ENCODE measurements around the gene LRRC71.

The LRRC71 gene

GRCh38 chr1:156927215-156928042 is 7.0 kb downstream of the LRRC71 start:
- DNase-seq (ENCODE audit: low spot score) = peak; percentile 93

- DNase-seq (ENCODE audit: low spot score) = no peak
These were observed 7.7 kb downstream of the LRRC71 start for GRCh38 chr1:156928043-156928602.

GRCh38 chr1:156929596-156930238 is 9.3 kb downstream of the LRRC71 start:
- DNase-seq (ENCODE audit: low spot score) = no peak

DNA sequence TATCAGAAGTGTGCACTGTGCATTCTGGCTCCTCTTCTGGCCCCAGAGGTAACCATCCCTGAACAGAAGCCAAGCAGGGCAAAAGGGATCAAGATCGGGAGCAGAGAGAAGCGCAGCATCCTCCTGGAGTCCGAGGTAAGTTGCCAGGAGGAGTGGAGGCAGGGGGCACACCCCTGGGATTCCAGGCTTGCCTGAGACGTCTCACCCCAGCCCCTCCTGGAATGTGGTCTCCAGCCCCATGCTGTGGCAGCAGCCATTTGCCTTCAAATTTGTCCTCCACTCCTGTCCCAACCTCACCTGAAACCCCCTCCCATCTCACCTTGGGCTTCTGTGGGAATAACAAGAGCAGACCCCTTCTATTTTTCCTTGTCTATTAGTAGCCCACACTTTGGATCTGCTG is 10.1 kb downstream of the LRRC71 start:
- DNase-seq (ENCODE audit: low spot score) = no peak

GRCh38 chr1:156931211-156931952 is 10.9 kb downstream of the LRRC71 start:
- DNase-seq (ENCODE audit: low spot score) = no peak

DNA sequence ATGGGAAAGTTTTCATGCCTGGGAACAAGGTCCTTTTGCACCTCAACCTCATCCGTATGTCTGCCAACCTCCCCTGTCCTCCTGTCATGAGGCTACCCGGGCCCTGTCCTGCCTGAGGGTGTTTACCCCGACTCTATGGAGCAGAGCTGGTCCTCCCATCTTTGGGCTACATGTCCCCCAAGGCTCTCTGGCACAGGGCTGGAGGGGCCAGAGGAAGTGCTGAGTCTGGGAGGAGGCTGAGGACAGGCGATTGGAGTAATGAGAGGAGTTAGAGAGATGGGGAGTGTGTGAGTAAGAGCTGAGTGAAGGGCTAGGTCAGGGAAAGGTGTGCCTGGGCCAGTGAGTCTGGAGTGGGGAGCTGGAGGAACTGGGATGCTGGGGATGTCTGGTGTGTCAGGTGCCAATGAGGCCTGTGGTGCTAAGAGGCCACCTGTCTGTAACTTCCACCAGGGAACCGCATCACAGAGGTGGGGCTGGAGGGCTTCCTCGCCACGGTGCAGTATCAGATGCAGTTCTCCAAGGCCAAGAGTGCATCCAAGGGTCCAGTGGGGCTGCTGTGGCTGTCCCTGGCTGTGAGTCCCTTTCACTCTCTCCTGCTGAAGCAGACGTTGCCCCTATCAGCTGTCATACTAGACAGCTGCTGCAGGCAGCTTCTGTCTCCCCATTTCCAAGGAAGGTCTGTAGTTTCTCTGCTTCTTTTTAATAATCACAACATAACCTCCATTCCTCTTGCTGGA is 11.7 kb downstream of the LRRC71 start:
- DNase-seq (ENCODE audit: low spot score) = no peak

DNA sequence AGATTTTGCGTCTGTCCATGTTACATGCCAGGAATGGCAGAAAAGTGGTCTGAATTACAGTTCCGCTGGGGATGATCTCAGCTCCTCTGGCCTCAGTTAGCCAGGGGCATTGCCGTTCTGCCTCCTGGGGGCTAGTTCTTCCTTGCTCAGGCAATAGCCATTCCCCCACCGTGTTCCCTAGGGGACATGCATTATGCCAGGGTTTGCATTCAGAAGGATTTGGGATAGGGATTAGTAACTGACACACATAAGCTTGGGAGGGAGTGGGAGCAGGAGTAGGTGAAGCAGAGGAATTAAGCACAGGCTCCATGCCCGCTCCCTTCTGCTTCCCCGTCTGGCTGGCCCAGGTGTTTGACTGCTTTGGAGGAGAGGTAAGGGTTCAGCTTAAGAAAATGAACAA is 12.7 kb downstream of the LRRC71 start:
- DNase-seq (ENCODE audit: low spot score) = no peak

DNA sequence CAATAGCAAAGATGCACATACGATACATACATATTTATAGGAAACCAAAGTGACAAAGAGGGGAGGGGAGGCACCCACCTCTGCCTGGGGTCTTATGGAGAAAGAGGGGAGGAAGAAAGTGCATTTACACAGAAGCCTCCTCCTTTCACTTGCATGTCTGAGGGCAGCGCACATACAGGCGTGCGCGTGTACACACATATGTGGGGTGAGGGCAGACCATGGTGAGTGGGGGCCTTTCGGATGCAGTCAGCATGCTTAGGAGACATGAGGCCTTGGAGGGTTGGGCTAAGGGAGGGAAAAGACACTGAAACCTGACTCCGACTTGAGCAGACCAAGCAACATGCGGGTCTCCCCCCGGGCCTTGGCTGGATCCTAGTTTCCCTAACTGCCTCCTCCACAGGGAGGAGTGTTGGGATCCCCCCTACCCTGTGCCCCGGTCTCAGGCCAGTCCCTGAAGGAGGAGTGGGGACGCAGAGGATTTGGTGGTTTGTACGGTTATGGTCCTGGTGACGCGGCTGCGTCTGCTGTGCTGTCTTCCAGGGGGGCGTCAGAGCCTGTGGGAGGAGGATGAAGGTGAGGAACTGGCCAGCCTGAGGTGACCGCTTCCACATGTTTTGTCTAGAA is 15.2 kb downstream of the LRRC71 start:
- DNase-seq (ENCODE audit: low spot score) = no peak

- DNase-seq (ENCODE audit: low spot score) = no peak
These were observed 15.8 kb downstream of the LRRC71 start for GRCh38 chr1:156936191-156936590.

GRCh38 chr1:156936721-156937220 is 16.3 kb downstream of the LRRC71 start:
- DNase-seq (ENCODE audit: low spot score) = no peak

- no peak for DNase-seq (ENCODE audit: low spot score)
These were observed 17.5 kb downstream of the LRRC71 start for GRCh38 chr1:156937883-156938282.

GRCh38 chr1:156938813-156939212 is 18.4 kb downstream of the LRRC71 start:
- no peak for DNase-seq (ENCODE audit: low spot score)

DNA sequence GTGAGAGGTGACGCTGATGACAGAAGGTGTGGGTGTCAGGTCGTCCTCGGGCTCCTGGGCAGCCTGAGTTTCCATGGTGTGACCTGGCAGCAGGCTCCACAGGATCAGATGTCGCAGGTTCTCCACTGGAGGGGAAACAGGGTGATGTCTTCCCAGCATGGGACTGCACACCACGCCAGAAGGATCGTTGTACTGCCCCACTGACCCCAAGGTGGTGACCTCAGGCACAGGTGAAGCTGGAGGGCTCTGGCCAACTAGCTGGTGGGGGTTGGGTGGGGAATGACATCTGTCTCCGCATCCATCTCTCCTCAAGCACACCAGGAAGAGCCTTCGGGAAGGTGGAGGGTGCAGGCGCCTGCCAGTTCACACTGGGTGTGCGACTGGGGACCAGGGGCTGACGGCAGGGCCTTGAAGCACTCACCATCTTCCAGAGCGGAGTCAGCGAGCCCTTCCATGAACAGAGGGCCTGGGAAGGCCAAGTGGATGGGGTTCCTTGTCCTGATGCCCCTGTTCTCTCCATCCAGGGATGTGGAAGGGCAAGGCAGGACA is 19.4 kb downstream of the LRRC71 start:
- DNase-seq (ENCODE audit: low spot score) = no peak

DNA sequence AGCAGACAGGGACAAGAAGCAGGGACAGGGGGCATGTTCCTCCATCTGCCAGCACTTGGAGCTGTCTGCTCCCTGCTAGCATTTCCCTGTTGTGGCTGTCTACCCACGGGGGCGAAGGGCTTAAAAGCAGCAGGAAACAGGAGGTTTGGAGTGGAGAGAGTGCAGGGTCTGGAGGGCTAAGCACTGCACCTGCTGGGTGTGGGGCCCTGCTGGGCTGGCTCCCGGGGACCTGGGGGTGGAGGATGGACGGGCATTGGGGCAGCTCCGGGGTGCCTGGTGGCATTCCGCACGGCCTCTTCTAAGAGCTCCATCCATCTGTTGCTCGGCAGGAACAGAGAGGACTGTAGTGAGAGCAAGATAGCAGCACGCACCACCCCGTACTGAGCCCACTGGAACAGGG is 21.2 kb downstream of the LRRC71 start:
- no peak for DNase-seq (ENCODE audit: low spot score)

DNA sequence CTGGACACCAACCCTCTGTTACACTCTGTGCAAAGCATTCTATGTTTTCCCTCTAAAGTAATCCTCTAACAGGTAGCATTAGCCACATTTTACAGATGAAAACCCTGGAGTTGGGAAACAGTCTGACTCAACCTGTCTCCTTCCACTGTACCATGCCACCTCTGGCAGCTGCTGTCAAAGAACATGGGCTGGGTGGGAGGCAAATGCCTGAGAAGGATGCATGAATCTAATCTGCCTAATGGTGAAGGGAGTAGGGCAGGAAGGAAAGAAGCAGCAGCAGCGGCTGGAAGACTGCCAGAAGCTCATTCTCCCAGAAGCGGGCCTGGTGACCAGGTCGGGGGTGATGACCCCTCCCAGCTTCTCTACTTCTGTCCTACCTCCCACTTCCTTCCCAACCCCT is 21.7 kb downstream of the LRRC71 start:
- no peak for DNase-seq (ENCODE audit: low spot score)

DNA sequence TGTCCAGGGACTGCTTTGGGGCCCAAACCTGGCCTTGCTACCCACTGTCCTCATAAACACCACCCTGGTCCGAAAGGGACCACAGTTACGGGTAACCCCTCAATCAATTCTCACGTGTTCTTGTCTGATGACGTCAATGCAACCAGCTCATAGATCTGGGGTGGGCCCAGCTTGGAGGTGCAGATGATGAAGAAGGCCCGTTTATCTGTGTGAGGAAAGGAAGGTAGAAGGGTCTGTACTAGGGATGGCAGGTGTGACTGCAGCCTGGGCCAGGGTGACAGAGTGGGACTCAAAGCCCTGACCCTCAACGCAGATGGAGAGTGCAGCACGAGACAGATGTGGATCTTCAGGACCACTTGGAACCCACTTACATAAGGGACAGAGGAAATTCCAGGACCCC is 22.1 kb downstream of the LRRC71 start:
- DNase-seq (ENCODE audit: low spot score) = no peak

DNA sequence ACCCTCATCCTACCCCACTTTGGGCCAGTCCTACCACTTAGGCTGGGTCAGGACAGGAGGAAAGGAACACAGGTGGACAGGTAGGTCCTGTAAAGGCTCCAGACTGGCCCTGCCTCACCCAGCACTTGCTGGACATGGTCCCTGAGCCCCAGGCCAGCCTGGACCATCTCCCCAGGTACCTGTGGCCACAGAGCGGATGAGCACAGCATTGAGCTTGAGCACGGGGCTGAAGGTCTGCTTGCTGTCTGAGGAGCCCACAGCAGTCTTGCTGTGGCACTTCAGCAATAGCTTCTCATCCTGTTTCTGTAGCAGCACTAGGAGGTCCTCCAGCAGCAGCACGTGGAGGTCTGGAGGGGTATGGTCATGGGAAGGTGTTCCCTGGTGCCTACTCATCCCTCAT is 23.3 kb downstream of the LRRC71 start:
- no peak for DNase-seq (ENCODE audit: low spot score)

- DNase-seq (ENCODE audit: low spot score) = no peak
These were observed 23.8 kb downstream of the LRRC71 start for GRCh38 chr1:156944268-156944667.

GRCh38 chr1:156944848-156945247 is 24.4 kb downstream of the LRRC71 start:
- DNase-seq (ENCODE audit: low spot score) = no peak

DNA sequence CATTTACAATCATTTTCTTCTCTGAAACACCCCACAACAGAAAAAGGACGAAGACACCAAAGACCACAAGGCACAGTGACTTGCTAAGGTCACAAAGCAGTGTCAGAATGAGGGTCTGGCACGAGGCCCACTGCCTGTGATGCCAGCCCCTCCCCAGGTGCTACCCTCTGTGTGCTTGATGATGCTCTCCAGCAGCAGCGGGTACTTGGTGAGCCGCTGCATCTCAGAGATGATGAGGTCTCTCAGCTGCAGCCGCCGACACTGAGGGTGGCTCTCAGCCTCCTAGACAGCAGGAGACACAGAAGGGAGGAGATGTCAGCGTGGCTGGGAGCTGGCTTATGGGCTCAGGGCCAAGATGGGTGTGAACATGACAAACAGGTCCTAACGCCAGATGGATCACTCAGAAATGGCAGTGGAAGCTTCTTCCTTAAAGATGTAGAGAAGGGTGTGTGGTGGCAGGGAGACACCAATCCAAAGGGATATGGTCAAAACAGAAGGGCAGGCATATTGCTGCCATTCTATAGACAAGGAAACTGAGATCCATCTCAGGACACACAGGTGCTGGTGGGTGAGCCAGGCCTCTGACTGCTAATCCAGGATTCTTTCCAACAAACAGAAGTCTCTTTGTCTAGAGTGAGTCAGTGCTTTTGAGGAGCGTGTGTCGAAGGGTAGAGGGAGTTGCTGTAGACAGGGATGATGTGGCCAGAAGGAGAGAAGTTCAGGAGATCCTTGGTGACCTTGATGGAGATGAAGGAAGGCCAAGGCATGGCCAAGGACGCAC is 25.6 kb downstream of the LRRC71 start:
- no peak for DNase-seq (ENCODE audit: low spot score)

Measured in HuH-7 (cell line).